ENCODE results near the gene CLSTN2. TPM values are rescaled to one million over a fixed set of nuclear protein-coding genes. Genes with fewer than 3 reads are reported as not detected.

Gene CLSTN2
- total and polyA plus RNA-seq, 3 donors from 2014 or later = 3.1 to 5.7 (median 3.8) TPM

DNA sequence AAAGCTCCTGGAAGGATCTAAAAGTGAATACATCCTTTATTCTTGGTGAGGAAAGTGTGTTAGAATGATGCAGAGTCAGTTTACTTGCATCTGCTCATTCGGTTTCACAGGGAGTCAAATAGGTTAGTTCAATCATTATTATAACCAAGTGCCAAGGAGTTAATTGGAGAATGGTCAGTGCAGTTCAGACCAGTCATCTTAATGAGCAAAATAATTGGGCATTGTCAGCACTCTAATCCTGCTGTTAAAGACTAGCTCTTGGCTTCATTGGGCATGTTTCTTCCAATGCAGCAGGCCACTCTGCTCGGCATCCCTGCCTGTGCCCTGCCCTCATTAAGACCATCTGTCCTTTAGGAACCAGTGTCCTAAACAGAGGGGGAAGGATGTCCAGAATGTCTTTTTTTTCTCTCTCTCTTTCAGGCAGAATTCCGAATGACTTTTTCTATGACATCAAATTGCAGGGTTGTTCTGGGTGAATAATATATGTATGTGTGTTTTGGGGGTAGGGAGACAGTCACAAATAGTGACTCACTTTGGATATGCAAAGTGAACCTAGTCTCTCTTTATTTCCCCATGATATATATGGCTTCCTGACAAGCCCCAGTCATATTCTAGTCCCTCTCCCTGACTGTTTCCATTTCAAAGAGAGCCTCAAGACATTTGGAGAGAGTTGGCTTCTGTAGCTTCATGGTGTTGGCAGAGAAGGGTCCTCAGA, 537.5 kb downstream of the CLSTN2 start:
- Histone ChIP-seq H3K27ac (no peak overlapping the region), H3K27me3 (no peaks in the 10 kb centered on the region), H3K4me3 (no peak overlapping the region), H3K9me3 (no peaks in the 10 kb centered on the region), H3K36me3 (ENCODE audit: low read depth, missing control alignments) (no peaks in the 10 kb centered on the region), H3K4me1 (peaks cover 4% of the 10 kb centered on the region)
- DNase-seq = no peak
- intact Hi-C loops (cut with DNase I; ENCODE audit: low total_unique reads) = no loop called here
- 83 to 84% methylated on average over 3 of the region's 3 CpGs for WGBS, 2 donors
- TF ChIP-seq POLR2A (IDR thresholded peaks at IDR 0.05) = no peak
- TF ChIP-seq, protein P1, sequence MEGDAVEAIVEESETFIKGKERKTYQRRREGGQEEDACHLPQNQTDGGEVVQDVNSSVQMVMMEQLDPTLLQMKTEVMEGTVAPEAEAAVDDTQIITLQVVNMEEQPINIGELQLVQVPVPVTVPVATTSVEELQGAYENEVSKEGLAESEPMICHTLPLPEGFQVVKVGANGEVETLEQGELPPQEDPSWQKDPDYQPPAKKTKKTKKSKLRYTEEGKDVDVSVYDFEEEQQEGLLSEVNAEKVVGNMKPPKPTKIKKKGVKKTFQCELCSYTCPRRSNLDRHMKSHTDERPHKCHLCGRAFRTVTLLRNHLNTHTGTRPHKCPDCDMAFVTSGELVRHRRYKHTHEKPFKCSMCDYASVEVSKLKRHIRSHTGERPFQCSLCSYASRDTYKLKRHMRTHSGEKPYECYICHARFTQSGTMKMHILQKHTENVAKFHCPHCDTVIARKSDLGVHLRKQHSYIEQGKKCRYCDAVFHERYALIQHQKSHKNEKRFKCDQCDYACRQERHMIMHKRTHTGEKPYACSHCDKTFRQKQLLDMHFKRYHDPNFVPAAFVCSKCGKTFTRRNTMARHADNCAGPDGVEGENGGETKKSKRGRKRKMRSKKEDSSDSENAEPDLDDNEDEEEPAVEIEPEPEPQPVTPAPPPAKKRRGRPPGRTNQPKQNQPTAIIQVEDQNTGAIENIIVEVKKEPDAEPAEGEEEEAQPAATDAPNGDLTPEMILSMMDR (IDR thresholded peaks at IDR 0.05) = no peak

DNA sequence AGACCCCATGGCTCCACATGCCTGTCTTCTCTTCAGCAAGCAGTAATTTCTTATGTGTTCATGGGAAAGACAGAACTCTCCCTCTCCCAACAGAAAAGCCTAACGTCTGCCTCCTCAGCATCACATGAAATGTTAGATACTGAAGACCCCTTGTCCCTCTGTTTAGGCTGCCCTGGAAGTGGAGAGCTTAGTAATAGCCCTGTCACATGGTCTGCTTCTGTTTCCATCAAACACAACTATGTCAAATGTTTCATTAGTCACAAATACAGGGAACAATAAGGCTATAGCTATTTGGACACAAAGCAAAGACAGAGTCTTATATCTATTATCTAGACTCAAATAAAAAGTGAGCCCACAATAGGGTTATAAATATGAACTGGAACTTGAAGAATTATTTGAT, 552.6 kb downstream of the CLSTN2 start:
- H3K4me1 ChIP-seq = no peaks in the 10 kb centered on the region
- intact Hi-C loops (cut with DNase I; ENCODE audit: low total_unique reads) = no loop called here
- H3K36me3 ChIP-seq (ENCODE audit: low read depth, missing control alignments) = no peaks in the 10 kb centered on the region
- TF ChIP-seq, protein P1 (IDR thresholded peaks at IDR 0.05) = no peak
- TF ChIP-seq POLR2A (IDR thresholded peaks at IDR 0.05) = no peak
- DNase-seq = no peak
- 71 to 86% methylated on average over 1 of the region's 1 CpG for WGBS, 2 donors
- no peak overlapping the region for H3K27ac ChIP-seq
- H3K27me3 ChIP-seq = no peaks in the 10 kb centered on the region
- no peaks in the 10 kb centered on the region for H3K9me3 ChIP-seq
- H3K4me3 ChIP-seq = no peak overlapping the region

DNA sequence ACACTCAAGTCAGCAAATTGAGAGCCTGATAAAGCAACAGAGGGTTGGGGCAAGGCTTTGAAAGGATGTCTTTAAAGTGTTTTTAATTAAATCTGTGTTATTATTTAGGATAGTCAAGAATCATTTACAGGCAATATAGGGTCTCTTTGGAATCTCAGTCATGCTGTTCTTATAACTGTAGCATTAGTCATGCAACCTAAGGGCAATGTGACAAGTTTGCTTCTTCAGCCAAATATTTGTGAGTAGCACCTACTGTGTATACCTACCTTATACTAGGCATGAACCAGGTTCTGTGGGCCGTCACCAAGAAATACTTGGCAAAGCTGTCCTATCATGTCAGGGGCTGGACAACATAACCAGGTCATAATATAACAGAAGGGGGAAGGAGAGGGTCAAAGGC, 558.3 kb downstream of the CLSTN2 start:
- H3K4me3 ChIP-seq = no peak overlapping the region
- H3K4me1 ChIP-seq = no peaks in the 10 kb centered on the region
- 67 to 77% methylated on average over 1 of the region's 1 CpG for WGBS, 2 donors
- DNase-seq = no peak
- H3K36me3 ChIP-seq (ENCODE audit: low read depth, missing control alignments) = no peaks in the 10 kb centered on the region
- H3K27me3 ChIP-seq = no peaks in the 10 kb centered on the region
- H3K27ac ChIP-seq = no peak overlapping the region
- no peaks in the 10 kb centered on the region for H3K9me3 ChIP-seq
- TF ChIP-seq POLR2A (IDR thresholded peaks at IDR 0.05) = no peak
- TF ChIP-seq, protein P1 (IDR thresholded peaks at IDR 0.05) = no peak
- intact Hi-C loops (cut with DNase I; ENCODE audit: low total_unique reads) = no loop called here

DNA sequence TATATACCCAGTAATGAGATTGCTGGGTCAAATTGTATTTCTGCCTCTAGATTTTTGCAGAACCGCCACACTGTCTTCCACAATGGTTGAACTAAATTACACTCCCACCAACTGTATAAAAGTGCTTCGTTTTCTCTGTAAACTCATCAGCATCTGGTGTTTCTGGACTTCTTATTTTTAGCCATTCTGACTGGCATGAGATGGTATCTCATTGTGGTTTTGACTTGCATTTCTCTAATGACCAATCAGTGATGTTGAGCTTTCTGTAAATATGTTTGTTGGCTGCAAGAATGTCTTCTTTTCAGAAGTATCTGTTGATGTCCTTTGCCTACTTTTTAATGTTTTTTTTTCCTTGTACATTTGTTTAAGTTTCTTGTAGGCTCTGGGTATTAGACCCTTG, 560.0 kb downstream of the CLSTN2 start:
- H3K4me1 ChIP-seq = no peaks in the 10 kb centered on the region
- intact Hi-C loops (cut with DNase I; ENCODE audit: low total_unique reads) = no loop called here
- WGBS, 2 donors = 83 to 97% methylated on average over 2 of the region's 2 CpGs

More for the DNA sequence above, 560.0 kb downstream of the CLSTN2 start:
- H3K4me3 ChIP-seq = no peak overlapping the region
- no peaks in the 10 kb centered on the region for H3K27me3 ChIP-seq
- no peak for DNase-seq
- TF ChIP-seq, protein P1 (IDR thresholded peaks at IDR 0.05) = no peak
- TF ChIP-seq POLR2A (IDR thresholded peaks at IDR 0.05) = no peak
- H3K9me3 ChIP-seq = no peaks in the 10 kb centered on the region
- H3K36me3 ChIP-seq (ENCODE audit: low read depth, missing control alignments) = no peaks in the 10 kb centered on the region
- H3K27ac ChIP-seq = no peak overlapping the region
